SK-N-SH (cell line): Measurements from ENCODE around the gene NPC1.

Source experiments
- EP300 ChIP-seq, 2 experiments: IDR thresholded peaks; 2 replicates each; pipeline versions ENCODE4 v1.4.0 to v1.6.1; 2012; ENCODE audit warnings: borderline replicate concordance in 1 of 2, low read depth in 1 of 2, low read length in 1 of 2
- GABPA ChIP-seq: IDR thresholded peaks from 2 replicates; pipeline ENCODE4 v1.4.0; 2012; ENCODE audit warnings: low read depth, mild to moderate bottlenecking
- JUND ChIP-seq: IDR thresholded peaks from 2 replicates; pipeline ENCODE4 v1.4.0; 2012
- MAX ChIP-seq: IDR thresholded peaks from 2 replicates; pipeline ENCODE4 v1.4.0; 2012; ENCODE audit warnings: low read depth
- NRF1 ChIP-seq: IDR thresholded peaks from 2 replicates; pipeline ENCODE4 v1.6.1; 2012; ENCODE audit warnings: low read depth, mild to moderate bottlenecking, low read length
- RAD21 ChIP-seq: IDR thresholded peaks from 2 replicates; pipeline ENCODE4 v1.6.1; 2012; ENCODE audit warnings: mild to moderate bottlenecking, low read length
- TF ChIP-seq, protein P1 (sequence below): fragments of 200-600 bp; sonication (generic); IDR thresholded peaks from 2 replicates; pipeline ENCODE4 v1.6.1; 2017; ENCODE audit warnings: antibody characterized with exemption, mild to moderate bottlenecking, moderate library complexity

DNA sequence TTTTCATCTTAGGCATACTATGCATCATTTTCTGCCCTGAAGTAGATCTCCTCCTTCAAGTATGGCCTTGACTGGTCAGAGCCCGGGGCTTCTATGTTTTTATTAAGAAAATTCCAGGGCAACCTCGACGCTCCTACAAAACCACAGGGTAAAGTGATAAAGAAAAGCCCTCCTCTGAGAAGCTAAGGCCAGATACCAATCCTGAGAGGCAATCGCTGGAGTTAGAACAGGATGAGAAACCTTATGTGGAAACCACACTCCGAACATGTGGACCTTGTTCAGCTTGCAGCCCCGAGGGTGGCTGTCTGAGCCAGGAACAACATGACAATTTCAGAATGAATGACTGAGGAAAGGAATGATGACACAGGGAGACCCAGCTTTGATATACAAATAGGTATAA is 47.4 kb downstream of the NPC1 start:
- no peak for TF ChIP-seq RAD21
- TF ChIP-seq, protein P1, sequence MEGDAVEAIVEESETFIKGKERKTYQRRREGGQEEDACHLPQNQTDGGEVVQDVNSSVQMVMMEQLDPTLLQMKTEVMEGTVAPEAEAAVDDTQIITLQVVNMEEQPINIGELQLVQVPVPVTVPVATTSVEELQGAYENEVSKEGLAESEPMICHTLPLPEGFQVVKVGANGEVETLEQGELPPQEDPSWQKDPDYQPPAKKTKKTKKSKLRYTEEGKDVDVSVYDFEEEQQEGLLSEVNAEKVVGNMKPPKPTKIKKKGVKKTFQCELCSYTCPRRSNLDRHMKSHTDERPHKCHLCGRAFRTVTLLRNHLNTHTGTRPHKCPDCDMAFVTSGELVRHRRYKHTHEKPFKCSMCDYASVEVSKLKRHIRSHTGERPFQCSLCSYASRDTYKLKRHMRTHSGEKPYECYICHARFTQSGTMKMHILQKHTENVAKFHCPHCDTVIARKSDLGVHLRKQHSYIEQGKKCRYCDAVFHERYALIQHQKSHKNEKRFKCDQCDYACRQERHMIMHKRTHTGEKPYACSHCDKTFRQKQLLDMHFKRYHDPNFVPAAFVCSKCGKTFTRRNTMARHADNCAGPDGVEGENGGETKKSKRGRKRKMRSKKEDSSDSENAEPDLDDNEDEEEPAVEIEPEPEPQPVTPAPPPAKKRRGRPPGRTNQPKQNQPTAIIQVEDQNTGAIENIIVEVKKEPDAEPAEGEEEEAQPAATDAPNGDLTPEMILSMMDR: no peak
- TF ChIP-seq NRF1: no peak
- TF ChIP-seq MAX: no peak
- no peak for TF ChIP-seq GABPA
- no peak for TF ChIP-seq JUND
- no peak for TF ChIP-seq EP300 (IDR thresholded peaks at IDR 0.05; ENCODE audit: borderline replicate concordance in 1 of 2, low read depth in 1 of 2, low read length in 1 of 2)
